GM21447 (cell line): Measurements from ENCODE around the gene AMD1.
"Not testable (repeated sequence)": the region's sequence is repeated elsewhere in the genome, so short reads cannot be mapped to it uniquely, and the experiment has no call there.

ENCODE experiments used
- ATAC-seq: cut with Tn5 transposase; IDR thresholded peaks from one replicate; pipeline ENCODE4 v1.9.1; 2021; ENCODE audit not compliant: unreplicated experiment

AMD1 gene

DNA sequence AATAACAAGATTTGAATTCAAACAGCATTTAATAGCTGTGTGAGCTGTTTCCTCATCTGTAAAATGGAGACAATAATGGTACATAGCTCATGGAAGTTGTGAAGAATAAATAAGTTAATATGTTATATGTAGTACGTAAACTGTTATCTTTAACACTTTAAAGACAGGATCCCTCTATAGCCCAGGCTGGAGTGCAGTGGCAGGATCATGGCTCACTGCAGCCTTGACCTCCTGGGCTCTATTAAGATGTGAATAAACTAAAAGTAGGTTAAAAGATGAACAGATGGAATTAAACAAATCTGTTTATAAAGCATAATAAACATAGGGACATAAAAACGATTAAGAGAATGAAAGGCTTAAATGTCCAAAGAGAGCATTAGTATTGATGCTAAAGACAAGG, 3.0 kb downstream of the AMD1 start:
- no peak for ATAC-seq

DNA sequence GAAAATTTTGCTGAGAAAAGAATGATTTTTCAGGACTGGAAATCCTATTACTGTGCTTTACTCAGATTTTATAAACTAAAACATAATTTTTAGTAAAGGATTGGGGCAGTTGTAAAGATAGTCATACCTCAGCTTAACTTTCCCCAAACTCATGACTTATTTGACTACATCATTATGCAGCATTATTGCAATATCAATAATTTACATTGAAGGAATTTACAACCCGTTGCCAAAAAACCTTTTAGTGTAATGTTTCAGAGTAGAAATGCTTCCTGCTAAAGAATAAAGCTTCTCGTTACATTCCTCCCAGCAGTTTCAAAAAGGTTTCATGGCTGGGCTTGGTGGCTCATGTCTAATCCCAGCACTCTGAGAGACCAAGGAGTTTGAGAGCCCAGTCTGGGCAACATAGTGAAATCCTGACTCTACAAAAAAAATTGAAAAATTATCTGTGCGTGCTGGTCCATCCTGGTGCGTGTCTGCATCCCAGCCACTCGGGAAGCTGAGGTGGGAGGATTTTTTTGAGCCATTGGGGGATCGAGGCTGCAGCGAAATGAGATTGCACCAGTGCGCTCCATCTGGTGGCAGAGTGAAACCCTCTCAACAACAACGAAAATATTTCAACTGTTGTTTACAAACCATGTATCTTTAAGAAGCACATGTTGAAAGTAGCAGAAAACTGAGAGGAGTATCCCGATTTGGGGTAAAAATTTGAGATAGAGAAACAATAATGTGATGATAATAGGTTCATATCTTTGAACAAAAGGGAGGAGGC, 4.4 kb downstream of the AMD1 start:
- ATAC-seq: no peak

DNA sequence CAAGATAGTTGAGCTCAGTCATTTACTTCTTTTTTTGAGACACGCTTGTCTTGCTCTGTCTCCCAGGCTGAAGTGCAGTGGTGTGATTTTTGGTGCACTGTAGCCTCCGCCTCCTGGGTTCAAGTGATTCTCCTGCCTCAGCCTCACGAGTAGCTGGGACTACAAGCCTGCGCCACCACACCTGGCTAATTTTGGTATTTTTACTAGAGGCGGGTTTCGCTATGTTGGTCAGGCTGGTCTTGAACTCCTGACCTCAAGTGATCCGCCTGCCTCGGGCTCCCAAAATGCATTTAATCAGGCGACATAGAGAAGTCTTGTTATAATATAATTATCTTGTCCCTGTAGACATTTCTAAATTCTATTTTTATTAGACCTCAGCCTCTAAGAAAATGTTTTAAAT, 6.1 kb downstream of the AMD1 start:
- ATAC-seq: no peak

DNA sequence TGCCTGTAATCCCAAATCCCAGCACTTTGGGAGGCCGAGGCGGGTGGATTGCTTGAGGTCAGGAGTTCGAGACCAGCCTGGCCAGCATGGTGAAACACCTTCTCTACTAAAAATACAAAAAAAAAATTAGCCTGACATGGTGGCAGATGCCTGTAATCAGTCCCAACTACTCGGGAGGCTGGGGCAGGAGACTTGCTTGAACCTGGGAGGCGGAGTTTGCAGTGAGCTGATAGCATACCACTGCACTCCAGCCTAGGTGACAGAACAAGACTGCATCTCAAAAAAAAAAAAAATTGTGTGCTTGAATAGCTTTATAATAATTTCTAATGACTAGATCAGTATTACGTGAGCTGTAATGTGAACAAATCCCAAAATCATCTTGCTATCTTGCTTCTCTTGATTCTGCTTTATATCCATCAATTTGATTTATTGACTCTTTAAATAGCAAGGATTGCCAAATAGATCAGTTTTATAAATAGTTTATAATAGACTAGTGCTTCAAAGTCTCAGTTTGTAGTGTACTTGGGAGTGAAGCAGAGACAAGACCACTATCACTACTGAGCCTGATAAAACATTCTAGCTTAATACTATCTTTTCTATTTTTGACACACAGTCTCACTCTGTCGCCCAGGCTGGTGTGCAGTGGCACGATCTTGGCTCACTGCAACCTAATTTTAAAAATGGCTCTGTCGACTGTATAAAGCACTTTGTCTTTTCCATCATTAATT, 7.1 kb downstream of the AMD1 start:
- no peak for ATAC-seq

DNA sequence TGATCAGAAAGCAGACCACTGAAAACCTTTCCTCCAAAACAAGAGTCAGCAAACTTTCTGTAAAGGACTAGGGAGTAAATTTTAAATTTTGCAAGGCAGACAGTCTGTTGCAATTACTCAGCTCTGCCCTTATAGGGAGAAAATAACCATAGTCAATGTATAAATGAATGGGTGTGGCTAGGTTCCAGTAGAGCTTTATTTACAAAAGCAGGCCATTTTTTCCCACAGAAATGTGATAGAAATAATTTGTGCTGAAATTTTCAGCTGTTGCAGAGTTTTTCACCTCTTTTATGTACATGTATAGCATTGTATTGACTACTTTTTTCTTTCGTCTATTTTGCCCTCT, 7.7 kb downstream of the AMD1 start:
- ATAC-seq: no peak

DNA sequence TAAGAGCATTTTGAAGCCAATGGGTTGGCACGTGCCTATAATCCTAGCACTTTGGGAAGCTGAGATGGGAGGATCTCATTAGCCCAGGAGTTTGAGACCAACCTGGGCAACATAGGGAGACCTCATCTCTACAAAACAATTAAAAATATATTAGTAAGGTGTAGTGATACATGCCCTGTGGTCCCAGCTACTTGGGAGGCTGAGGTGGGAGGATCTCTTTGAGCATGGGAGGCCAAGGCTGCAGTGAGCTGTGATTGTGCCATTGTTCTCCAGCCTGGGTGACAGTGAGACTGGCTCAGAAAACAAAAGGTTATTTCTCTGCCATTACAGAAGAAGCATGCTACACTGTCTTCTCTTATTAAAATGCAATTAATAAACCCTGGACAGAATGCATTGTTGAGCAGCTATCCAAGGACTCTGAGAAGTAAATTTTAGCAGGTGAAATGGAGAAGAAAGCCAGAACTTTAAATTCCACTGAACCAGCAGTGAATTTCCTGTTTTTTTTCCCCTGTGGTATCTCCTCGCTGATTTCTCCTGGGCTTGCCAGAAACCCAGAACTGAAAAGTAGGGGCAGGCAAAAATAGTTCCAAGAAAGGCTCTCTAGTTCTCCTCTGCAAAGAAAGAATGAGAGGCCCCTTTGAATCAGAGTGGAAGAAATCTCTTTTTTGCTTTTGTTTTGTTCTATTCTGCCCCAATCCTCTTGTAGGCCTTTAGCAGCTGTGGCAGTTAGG, 8.4 kb downstream of the AMD1 start:
- ATAC-seq: no peak

DNA sequence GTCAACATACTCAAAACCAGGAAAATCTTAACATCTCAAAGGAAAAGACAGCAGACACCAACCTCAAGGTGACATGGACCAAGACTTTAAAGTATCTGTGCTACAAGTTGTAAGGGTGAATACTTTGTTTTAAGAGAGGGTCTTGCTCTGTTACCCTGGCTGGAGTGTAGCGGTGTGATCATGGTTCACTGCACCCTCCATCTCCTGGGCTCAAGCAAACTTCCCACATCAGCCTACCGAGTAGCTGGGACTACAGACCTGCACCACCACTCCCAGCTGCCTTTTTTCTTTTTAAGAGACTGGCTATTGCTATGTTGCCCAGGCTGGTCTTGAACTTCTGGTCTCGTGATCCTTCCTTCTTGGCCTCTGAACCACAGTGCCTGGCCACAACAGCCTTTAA, 9.7 kb downstream of the AMD1 start:
- ATAC-seq: no peak

DNA sequence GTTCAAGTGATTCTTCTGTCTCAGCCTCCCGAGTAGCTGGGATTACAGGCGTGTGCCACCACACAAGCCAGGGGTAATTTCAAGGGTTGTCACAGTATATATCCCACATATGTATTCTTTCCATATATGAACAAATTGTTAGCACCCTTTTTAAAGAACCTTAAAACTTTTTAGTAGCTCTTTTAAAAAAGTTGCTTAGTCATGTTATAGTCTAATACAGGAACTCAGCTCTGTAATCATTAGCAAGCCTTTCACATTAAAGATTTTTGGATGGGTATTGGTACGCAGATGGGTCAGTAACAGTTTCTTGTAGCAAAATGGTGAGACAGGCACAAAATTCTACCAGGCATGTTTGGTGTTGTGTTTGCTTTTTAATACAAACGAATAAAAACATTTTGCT, 10.9 kb downstream of the AMD1 start:
- no peak for ATAC-seq

DNA sequence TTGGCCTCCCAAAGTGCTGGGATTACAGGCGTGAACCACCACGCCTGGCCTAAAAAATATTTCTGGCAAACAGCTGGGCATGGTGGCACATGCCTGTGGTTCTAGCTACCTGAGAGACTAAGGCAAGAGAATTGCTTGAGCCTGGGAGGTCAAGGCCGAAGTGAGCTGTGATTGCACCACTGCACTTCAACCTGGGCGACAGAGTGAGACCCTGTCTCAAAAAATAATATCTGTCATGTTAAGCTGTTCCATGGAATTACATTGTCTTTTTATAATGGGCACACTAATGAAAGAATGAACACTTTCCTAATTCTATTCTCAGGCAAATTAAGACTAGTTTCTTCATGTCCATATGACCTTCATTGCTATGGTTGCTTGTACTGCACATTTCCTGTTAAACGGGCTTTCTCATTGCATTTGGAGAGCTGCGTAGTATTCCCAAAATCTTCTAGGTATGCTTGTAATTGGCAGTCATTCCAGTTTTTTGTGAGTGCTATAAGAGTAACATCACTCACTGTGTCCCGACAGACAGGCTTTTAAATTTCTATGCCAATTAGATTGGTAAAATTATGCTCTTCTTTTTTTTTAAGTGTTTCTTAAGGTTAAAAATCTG, 12.1 kb downstream of the AMD1 start:
- no peak for ATAC-seq

DNA sequence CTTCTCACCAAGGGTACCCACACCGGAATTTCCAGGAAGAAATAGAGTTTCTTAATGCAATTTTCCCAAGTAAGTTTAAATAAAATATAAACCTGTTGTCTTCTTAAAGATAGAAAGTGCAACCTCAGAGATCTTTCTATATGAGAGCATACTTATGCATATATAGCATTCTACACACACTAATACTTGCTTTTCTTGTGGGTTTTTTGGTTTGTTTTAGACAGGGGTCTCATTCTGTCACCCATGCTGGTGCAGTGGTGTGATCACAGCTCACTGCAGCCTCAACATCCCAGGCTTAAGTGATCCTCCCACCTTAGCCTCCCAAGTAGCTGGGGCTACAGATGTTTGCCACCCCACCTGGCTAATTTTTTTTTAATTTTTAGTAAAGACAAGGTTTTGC, 15.7 kb downstream of the AMD1 start:
- no peak for ATAC-seq

DNA sequence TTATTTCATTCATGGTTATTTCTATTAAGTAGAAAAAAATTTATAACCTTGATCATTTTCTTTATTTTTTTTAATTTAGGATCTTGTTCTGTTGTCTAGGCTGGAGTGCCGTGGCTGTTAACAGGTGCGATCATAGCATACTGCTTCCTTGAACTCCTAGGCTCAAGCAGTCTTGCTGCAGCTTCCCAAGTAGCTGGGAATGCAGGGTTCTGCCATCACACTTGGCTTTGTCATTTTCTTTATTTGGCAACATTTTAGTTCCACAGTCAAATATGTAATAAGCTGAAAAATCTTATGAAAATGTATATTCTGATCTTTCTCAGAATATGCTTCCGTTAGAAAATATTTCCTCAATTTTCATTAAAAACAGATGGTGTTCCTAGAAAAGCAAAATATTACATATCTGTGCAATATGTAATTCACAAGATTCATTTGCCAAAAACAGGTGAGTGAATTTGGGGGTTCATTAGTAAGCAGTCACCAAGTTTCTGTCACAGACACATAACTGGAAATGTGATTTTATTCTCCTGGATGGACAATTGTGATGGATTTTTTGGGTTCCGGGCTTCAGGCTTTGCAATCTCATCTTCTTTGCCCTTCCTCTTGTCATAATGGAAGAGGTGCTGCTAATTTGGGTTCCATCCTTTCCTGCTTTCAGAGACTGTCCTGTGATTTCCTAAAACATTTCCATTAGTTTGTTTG, 21.5 kb downstream of the AMD1 start:
- no peak for ATAC-seq

DNA sequence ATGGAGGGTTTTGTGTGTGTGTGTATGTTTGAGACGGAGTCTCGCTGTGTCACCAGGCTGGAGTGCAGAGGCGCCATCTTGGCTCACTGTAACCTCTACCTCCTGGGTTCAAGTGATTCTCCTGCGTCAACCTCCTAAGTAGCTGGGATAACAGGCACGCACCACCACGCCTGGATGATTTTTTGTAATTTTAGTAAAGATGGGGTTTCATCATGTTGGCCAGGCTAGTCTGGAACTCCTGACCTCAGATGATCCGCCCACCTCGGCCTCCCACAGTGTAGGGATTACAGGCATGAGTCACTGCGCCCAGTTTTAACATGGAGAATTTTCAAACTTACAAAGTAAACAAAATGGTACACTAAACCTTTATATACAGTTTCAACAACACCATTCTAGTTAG, 22.8 kb downstream of the AMD1 start:
- no peak for ATAC-seq

DNA sequence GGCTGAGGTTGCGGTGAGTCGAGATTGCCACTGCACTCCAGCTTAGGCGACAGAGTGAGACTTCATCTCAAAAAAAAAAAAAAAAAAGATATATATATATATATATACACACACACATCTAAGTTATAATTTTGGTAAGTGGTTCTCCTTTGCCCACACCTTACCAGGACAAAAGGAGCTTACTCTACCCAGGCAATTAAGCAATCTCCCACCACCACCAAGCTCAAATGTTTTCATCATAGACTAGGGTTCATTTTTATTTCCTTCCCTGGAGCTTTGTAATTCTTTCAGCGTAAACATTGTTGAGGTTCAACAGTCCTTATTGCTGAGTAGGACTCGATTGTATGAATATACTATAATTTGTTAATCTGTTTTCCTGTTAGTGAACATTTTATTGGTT, 23.5 kb downstream of the AMD1 start:
- ATAC-seq: no peak

DNA sequence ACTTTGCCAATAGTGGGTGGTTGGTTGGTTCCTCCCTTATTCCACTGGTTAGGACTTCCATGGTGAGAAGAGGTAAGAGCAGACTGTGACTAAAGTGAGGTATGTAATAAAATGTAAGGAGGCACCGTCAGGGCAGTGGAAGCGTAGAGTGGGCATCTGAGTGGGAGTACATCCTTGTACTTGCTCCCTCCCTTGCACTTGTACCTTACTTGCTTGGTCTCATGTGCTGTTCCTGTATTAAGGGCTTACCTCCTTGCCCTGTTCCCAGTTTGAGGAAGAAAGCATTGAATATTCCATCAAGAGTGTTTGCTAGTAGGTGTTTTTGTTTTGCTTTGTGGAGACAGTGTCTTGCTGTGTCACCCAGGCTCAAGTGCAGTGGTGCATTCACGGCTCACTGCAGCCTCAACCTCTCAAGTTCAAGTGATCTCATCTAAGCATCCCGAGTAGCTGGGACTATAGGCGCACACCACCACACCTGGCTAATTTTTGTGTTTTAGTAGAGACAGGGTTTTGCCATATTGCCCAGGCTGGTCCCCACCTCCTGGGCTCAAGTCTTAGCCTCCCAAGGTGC, 25.5 kb downstream of the AMD1 start:
- ATAC-seq: no peak

DNA sequence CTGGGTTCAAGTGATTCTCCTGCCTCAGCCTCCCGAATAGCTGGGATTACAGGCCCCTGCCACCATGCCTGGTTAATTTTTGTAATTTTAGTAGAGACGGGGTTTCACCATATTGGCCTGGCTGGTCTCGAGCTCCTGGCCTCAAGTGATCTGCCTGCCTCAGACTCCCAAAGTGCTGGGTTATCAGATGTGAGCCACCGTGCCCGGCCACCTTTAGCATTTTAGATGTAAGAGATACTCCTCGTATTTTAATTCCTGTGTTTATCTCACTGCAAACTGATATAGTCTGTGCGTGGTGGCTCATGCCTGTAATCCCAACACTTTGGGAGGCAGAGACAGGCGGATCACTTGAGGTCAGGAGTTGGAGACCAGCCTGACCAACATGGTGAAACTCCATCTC, 27.0 kb downstream of the AMD1 start:
- not testable (repeated sequence) for ATAC-seq

DNA sequence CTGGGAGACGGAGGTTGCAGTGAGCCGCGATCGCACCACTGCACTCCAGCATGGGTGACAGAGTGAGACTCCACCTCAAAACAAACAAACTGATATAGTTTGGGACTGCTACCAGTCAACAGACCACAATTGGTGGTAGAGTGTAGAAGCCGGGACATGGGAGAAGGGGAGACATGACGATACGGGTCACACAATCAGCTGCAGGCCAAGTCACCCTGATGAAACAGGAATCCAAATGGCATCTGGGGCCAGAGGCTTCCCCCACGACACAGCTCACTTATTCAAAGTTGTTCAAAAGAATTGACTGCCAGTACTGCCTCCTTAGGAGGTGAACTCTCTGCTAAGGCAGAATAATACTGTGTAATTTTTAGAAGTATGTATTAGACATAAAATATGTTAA, 27.5 kb downstream of the AMD1 start:
- ATAC-seq: no peak

DNA sequence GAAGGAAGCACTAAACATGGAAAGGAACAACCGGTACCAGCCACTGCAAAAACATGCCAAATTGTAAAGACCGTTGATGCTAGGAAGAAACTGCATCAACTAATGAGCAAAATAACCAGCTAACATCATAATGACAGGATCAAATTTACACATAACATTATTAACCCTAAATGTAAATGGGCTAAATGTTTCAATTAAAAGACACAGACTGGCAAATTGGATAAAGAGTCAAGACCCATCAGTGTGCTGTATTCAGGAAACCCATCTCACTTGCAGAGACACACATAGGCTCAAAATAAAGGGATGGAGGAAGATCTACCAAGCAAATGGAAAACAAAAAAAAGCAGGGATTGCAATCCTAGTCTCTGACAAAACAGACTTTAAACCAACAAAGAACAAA, 31.7 kb downstream of the AMD1 start:
- ATAC-seq: not testable (repeated sequence)

DNA sequence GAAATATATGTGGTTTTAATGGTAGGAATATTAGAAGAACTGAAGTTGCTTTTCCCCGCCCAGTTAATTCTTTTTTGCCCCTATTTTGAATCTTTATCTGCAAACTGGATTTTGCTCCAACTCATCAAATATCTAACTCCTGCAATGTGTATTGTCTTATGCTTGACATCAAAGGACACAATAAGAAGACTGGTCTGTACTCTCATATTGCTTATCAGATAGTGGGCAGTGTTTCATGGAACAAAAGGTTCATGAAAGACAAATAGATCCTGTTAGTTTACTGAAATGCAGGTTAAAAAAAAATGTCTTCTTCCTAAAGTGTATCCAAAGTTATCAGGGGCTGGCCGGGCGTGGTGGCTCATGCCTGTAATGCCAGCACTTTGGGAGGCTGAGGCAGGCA, 56.2 kb downstream of the AMD1 start:
- ATAC-seq: no peak

DNA sequence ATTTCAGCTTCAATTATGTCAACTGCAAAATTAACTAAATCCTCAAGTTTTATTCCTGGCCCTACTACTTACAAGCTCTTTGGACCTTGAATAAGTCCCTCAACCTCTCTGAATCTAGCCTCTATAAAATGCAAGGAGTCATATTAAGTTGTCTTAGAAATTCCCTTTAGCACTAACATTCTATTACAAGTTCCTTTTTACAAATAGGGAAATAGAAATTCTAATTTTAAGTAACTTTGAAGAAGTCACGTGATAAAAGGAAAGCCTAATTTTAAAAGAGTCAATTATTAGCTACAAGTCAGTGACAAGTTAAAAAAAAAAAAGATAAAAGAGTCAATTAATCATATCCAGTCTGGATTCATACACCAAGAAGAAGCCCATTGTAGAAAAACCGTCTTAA, 59.3 kb downstream of the AMD1 start:
- no peak for ATAC-seq

DNA sequence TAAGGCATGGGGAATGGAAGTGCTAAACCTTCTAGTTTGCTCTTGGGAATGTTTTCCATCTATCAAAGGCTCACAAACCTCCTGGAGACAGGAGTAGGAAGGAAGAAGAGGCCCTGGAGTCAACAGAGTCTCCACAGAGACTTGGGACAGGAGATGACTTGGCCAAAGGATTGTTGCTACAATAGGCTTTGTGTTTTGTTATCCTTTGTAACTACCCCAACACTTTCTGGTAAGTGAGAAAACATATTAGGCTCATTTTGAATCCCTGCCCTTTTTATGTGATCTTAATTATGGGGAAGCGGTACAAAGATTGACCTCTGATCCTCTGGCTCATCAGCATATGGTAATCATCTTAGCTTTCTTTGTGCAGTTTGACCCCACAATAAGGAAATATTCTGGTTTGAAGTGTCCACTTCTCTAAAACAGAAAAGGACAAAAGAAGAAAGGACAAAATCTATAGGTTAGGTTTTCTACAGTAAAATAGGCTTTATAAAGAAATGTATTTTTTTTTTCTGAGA, 59.9 kb downstream of the AMD1 start:
- no peak for ATAC-seq

DNA sequence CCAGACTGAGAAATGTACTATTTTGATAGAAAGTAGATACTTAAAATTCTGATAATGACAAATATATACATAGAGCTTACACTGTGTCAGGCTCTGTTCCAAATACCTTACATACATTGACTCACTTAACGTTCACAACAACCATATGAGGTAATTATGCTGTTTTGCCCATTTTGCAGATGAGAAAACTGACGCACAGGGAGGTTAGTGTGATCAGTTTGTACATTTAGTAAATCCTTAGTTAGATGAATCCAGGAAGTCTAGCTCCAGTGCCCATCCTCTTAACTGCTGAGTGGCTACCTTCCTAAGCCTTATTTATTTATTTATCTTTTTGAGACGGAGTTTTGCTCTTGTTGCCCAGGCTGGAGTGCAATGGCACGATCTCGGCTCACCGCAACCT, 60.6 kb downstream of the AMD1 start:
- ATAC-seq: no peak
